ENCODE measurements around the gene CORIN. TPM values are rescaled to one million over a fixed set of nuclear protein-coding genes. Genes with fewer than 3 reads are reported as not detected.

Gene CORIN
- total RNA-seq, 1 donor from 2014 or later = 0.18 TPM

DNA sequence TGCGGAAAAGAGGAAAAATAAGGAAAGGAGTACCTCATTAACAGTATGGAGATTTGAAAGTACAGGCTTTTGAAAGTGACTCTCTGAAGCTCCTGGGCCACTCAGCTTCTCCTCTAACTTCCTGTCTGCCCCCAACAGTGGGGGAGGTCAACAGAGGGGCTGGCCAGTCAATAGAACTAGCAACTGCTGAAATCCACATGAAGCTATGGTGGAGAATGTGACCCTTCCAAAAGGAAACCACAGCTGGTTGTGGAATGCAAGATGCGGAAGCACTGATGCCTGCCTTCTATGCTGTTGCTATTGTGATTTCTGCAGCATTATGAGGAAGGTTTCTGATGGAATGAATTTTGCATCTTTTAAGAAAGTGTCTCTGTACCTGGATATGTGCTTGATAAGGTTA, 2.4 kb downstream of the CORIN start:
- no peak for DNase-seq (ENCODE audit: extremely low read depth, low read depth, low spot score)

DNA sequence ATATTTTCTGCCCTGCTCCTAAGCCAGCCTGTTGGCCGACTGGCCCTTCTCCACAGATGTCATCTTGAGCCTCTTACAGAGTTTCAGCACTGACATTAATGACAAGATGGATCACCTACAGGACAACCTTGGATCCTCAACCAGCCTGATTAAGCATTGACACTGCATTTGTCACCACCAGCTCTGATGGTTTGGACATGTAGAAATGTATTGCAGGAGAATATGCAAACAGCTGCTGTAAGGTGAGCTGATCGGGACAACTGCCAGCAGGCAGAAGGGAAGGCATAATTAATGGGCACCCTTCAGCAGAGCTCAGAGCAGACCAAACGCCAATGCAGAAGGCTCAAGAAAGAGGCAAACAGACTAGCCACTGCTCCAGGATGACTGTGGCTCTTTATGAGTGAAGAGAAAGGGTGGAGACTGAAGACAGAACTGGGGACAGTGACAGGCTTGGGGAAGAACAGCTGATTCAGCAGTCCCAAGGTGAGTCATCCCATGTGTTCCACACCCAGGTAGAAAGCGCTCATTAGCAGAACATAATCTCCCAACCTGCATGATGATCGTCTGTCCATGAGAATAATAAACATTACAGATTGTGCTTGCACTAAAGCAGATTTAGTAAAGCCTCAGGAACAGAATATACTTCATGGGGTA, 6.7 kb downstream of the CORIN start:
- no peak for DNase-seq (ENCODE audit: extremely low read depth, low read depth, low spot score)

DNA sequence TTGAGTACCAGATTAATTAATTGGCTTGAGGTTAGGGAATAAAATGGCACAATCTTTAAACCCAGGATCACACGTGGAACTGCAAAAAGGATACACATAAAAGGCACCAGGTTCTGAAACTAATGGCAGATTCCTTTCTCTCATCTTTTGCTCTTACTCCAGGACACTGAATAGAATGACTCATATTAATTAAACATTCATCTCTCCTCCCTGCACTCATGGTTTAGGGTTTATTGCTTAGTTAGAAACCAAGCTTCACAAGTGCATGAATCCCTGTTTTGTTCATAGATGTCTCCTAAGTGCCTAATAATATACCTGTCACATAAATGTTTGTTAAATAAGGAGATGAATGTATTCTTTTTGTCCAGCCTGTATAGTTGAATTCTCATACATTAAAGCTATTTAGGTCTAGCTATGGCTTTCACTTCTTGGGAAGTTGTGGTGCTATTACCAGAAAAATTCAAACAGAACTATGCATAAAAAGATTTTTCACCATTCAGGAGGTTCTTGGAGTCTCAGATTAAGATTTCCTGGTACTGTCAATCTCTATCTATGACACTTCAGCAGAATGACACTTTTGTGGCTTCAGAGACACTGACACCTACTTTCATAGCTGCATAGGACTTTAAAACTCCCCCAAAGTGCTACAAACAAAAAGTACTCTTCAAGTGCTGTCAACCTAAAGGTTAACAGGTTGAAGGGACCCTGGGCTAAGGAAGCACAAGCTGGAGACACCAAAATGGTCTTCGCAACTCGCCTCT, 7.4 kb downstream of the CORIN start:
- DNase-seq (ENCODE audit: extremely low read depth, low read depth, low spot score) = no peak

DNA sequence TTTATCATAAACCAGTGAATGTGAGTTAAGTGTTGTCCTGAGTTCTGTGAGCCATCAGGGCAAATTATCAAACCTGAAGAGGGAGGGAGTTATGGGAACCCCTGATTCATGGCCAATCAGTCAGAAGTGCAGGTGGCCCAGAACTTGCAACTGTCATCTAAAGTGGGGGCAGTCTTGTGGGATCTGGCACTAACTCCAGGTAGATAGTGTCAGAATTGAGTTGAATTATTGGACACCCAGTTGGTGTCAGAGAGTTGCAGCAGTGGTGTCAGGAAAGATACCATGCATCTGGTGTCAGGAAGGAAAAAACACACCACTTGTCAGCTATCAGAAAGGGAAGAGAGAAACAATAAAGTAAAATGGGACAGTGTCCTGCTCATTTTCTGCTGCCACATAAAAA, 8.4 kb downstream of the CORIN start:
- no peak for DNase-seq (ENCODE audit: extremely low read depth, low read depth, low spot score)

DNA sequence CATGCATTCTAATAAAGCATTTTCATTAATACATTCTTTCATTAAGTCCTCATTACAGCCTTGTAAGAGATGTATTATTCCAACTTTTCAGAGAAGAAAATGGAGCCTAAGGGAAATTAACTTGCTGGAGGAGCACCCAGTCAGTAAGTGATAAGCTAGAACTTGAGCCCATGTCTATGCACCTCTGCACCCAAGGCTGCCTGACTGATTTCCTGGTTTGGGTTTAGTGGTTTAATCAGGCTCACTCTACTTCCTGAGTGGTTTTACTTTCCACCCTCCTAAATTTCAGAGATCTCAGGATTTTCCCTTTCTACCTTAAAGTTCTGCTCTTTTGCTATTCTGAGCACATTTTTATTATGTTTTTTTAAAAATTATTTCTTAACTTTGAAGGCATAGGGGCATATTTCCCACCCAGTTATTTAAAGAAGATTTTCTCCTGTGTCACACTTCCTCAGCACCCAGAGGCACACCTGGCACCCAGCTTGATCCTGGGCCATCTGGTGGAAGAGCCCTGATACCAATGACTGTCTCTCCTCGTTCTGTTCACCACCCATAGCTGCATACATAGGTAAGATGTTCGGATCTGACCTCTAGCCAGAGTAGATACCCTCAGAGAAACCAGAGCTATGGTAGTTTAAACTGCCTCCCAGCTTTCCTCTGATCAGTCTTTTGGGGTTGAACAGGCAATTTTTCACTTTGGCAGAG, 10.4 kb downstream of the CORIN start:
- DNase-seq (ENCODE audit: extremely low read depth, low read depth, low spot score) = no peak

DNA sequence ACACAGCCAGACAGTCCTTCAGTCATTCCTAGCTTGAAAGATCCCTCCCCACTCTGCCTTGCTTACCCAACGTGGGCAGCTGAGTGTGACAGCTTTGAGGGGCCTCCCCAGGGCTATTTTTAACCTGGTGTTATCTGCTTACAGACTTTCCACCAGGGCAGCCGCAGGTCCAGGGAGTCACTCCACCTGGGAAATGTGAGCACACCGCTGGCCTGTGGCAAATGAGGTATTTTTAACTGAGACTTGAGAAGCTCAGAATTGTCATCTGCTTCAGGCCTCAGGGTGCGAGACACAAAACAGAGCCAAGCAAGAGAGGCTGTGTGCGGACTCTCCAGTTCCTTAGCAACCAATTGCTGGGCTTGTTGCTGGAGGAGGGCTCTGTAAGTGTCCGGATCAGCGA, 13.0 kb downstream of the CORIN start:
- DNase-seq (ENCODE audit: extremely low read depth, low read depth, low spot score) = no peak

DNA sequence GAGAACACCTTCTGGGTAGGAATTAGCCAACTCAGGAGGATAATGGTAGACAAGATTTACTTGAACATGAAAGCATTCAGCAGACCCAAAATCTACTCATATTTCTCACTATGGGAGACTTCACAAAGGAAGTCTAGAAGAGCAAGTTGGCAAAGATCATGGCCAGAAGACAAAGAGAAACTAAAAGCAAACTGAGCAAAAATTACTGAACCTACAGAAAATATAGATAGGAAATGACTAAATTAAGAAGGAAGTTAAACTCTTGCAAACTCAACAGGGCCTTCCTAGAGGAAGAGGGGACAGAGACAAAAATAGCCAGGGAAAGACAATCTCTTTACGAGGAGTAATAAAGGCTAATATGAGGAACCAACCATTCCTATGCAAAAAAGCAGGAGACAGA, 18.7 kb downstream of the CORIN start:
- DNase-seq (ENCODE audit: extremely low read depth, low read depth, low spot score) = no peak

DNA sequence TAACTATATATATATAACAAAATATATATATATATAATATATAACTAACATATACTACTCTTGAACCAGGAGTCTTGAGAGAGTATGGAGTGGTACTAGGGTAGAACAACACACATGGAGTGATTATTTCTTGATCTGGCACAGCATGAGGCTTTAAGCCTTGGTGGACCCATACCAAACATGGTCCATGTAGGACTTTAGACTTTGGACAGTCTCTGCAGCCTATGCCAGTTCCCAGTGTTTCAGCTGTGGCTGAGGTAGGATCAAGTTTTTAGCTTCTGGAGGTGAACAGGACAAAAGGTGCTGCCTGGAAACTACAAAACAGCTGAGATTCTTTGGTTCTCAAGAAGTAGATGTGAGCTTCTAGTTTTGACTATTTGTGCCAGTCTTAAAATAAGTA, 20.6 kb downstream of the CORIN start:
- DNase-seq (ENCODE audit: extremely low read depth, low read depth, low spot score) = no peak

DNA sequence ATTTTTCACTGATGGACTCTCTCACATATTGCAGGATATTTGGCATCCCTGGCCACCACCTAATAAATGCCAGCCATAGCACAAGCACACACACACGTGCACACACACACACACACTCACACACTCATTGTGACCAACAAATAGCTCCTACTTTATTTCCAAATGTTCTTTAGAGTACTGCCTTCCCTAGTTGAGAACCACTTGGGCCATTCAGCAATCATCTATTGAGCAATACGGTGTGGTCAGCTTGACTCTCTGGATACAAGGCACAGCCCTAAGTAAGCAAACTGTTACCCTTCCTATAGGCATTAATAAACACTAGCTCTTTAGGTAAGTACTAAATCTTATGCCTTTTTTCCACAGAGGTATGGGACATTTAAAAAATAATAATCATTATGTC, 21.1 kb downstream of the CORIN start:
- no peak for DNase-seq (ENCODE audit: extremely low read depth, low read depth, low spot score)

DNA sequence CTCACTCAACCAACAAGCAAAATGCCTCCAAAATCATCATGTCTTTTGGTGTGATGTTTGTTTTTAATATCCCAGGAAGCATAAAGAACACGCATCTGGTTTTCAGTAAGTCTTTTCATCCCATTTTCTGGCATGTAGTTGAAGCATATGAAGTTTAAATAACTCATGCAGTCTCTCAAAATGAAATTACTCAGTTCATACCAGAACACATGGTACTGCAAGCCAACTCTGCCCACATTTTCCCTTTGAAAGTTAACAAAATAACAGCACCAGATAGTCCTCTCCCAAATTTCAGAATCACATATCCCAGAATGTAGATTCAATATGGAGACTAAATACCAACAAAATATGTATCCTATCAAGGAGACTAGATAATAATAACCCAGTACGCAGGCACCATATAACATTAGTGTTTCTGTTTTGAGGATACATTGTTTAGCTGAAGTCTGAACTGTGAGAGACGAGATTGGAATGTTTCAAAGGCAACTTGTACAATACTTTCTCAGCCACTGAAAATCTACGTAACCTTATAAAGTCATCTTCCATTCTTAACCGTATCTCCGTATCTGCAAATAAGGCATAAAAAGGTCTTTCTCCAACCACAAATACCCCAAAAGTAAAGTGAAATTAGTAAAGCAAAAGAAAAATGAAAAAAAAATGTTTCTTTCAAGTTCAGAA, 23.1 kb downstream of the CORIN start:
- DNase-seq (ENCODE audit: extremely low read depth, low read depth, low spot score) = no peak

DNA sequence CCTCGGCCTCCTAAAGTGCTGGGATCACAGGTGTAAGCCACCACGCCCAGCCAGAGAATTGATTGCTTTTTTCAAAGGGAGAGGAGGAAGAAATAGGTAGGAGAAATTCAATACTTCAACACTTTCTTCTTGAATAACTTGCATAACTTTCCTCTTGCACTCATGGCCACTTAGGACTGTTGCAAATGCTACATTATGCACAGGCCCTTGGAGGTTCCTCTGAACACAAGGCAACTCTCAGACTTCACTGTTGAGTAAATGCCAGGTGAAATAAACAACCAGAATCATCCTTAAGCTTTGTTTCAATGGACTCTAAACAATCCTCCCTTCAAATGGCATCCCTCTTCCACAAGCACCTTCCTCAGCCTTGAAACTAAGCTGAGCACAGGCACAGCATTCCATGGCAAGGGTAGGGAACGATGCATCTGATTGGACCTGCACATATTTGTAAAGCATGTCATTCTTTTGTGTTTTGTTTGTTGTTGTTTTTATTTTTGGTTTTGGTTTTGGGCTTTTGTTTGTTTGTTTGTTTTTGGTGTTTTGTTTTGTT, 28.1 kb downstream of the CORIN start:
- no peak for DNase-seq (ENCODE audit: extremely low read depth, low read depth, low spot score)

DNA sequence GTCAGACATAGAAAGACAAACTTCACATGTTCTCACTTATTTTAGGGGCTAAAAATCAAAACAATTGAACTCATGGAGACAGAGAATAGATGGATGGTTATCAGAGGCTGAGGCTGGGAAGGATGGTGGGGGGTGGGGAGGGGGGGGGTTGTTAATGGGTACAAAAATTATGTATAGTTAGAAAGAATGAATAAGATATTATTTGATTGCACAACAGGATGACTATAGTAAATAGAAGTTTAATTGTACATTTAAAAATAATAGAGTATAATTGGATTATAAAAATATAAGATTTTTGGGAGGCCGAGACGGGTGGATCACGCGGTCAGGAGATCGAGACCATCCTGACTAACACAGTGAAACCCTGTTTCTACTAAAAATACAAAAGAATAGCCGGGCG, 33.3 kb downstream of the CORIN start:
- DNase-seq (ENCODE audit: extremely low read depth, low read depth, low spot score) = no peak

DNA sequence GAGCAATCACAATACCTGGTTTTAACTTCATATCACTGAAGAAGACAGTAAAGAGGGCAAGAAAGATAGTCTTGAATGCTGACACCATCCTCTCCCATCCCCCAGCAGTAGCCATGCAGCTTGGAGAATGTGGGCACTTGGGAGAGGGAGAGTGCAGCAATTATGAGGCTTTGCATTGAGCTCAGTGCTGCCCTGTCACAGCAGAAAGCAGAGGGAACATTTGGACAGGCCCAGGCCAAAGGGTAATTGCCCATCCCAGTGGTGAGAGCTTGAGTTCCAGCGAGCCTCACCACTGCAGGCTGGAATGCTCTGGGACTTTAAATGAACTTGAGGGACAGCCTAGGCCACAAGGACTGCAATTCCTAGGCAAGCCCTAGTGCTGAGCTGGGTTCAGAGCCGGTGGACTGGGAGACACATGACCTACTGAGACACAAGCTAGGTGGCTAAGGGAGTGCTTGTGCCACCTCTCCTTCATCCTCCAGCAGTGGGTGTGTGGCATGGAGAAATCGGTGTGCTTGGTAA, 36.3 kb downstream of the CORIN start:
- no peak for DNase-seq (ENCODE audit: extremely low read depth, low read depth, low spot score)

DNA sequence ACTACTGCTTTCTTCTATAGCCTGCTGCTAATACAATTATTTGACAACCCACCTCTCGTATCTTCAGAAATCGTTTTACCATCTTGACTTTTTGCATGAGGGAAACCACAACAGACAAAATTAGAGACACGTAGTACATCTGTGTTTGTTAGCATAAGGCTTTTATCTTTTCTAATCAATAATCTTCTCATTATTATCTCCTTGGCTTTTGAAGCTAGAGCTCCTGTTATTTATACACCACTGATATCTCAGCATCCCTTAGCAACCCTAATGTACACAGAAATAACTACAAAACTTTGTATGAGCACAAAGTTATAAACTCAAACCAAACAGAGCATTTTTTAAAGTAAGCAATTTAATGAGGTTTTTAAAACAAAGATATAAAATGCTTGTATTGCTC, 39.7 kb downstream of the CORIN start:
- DNase-seq (ENCODE audit: extremely low read depth, low read depth, low spot score) = no peak

DNA sequence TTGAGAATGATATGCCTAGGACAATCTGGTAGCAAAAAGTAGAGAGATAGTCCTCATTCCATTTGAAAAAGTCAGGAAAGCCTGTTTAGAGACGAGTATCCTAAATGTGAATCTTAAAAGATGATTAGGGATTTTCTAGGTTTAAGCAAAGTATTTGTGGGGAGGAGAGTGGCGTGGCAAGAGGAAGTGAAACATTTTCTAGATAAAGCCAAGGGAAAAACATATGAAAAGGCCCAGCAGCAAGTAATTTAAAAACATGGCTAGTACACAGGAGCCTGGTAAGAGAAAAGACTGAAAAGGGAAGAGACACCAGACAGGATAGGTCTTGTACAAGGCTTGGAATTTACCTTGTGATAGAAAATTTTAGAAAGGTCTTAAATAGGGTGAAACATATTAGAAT, 45.9 kb downstream of the CORIN start:
- no peak for DNase-seq (ENCODE audit: extremely low read depth, low read depth, low spot score)

DNA sequence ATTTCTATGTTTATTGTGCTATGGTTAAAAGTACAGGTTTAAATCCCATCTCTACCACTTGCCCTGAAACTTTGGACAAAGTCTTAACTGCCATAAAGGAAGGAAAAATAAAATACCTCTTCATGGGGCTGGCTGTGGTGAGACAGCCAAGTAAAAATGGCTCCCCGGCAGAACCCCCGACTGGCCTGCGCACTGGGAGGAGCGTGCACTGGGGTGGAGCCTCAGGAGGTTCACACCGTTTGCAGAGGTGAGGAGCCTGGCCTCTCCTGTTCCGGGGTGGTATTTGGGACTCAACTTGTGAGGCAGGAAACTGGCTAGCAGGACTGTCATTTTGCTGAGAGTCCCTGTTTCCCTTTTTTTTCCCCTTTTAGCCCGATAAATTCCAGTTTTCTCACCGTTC, 47.8 kb downstream of the CORIN start:
- no peak for DNase-seq (ENCODE audit: extremely low read depth, low read depth, low spot score)

DNA sequence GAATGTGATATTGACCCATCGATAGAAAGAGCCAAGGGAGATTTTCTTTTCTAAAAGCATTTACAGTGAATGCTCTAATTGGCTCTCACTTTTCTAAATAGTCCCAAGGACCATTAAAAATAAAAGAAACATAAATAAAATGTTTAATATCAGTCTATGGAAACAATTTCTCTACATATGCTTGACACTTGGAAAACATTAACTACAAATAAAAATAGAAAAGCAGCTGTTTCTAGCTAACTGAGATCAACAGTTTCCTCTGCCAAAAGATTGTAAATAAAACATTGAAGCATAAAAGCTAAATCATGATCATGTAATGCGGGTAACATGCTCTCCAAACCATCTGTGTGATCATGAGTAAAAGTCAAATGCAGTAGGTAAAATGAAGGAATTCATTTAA, 49.7 kb downstream of the CORIN start:
- DNase-seq (ENCODE audit: extremely low read depth, low read depth, low spot score) = no peak

DNA sequence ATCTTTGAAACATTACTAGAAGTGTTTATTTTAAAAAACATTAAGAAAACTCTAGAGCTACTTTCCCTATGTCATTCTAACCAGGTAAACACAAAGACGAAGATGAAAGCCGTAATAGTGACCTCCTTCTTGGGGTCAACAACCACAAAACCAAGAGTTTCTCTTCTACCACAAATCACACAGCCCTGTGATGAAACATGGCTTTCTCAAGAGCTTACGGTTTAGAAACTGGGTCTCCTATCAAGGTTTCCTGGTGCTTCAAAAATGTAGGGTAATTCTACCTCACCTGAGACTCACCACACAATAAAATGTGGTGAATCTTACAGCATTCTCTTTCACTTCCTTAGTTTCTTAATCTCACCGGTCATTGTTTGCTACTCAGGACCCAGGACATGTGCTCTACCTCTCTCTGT, 50.9 kb downstream of the CORIN start:
- DNase-seq (ENCODE audit: extremely low read depth, low read depth, low spot score) = no peak

DNA sequence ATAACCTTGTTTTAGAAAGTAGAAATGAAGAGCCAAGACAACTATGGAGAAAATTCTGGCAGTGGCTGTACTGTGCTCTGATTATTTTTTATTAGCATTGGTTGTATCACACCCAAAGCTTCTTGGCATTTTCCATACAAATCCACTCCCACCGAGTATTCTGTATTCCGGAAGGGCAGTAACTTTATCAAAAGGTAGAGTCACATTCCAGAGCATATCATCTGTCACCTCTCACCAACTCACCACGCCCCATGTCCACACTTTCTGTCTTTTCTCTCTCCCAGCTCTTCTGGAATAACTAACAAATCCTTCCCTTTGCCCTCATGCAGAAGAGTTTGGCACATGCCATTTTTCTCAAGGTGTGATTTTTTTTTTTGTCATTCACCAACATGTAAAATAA, 52.7 kb downstream of the CORIN start:
- DNase-seq (ENCODE audit: extremely low read depth, low read depth, low spot score) = no peak

DNA sequence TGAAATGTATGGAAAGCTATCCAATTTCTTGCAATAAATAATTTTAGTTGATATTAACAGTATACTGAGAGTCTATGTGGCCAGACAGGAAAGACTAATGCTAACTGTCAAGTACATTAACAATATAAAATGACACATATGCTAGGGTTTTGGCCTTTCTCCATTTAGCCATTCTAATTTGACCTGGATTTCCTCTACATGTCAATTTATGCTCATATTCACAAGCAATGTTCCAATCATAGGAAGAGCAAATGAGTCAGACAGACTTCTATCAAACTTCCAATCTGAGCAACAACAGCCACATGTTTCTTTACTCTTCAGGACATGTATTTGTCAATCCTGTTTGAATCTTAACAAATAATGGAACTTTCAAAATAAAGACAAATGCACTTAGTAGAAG, 53.6 kb downstream of the CORIN start:
- DNase-seq (ENCODE audit: extremely low read depth, low read depth, low spot score) = no peak

DNA sequence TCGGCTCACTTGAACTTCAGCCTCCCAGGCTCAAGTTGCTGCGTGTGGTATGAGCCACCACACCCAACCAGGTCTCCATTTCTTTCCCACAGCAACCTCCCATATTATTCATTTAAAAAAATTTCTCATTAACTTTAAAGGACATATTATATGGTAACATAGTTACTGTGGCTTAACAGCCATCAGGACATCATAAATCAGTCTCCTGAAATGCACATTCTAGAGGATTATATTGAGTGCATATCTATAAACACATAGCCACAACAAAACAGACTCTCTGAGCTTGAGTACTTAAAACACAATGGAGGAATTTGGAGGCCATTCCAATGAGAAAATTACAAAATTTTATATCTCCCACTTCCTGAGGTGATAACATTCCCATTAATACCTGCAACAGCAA, 61.5 kb downstream of the CORIN start:
- DNase-seq (ENCODE audit: extremely low read depth, low read depth, low spot score) = no peak

All from glomerular endothelial cell (primary cell).